Measurements from ENCODE around the gene INPPL1.

Gene INPPL1

GRCh38 chr11:72245263-72245816 is 20.8 kb downstream of the INPPL1 start:
- DNase-seq (ENCODE audit: low read depth): no peak
- H3K4me3 ChIP-seq (replicated peaks; ENCODE audit: low read depth, low read length): no peak overlapping the region
- TF ChIP-seq CTCF (IDR thresholded peaks at IDR 0.05; ENCODE audit: low read length, missing control alignments): no peak

- no peak for TF ChIP-seq CTCF (IDR thresholded peaks at IDR 0.05; ENCODE audit: low read length, missing control alignments)
- DNase-seq (ENCODE audit: low read depth): no peak
- no peak overlapping the region for H3K4me3 ChIP-seq (replicated peaks; ENCODE audit: low read depth, low read length)
Measured at GRCh38 chr11:72247584-72247983, 23.0 kb downstream of the INPPL1 start.

GRCh38 chr11:72249961-72250360 is 25.4 kb downstream of the INPPL1 start:
- H3K4me3 ChIP-seq (replicated peaks; ENCODE audit: low read depth, low read length): no peak overlapping the region
- no peak for TF ChIP-seq CTCF (IDR thresholded peaks at IDR 0.05; ENCODE audit: low read length, missing control alignments)
- no peak for DNase-seq (ENCODE audit: low read depth)

- no peak for TF ChIP-seq CTCF (IDR thresholded peaks at IDR 0.05; ENCODE audit: low read length, missing control alignments)
- no peak for DNase-seq (ENCODE audit: low read depth)
- no peak overlapping the region for H3K4me3 ChIP-seq (replicated peaks; ENCODE audit: low read depth, low read length)
Measured at GRCh38 chr11:72250661-72251464, 26.3 kb downstream of the INPPL1 start.

- no peak for DNase-seq (ENCODE audit: low read depth)
- TF ChIP-seq CTCF (IDR thresholded peaks at IDR 0.05; ENCODE audit: low read length, missing control alignments): no peak
- H3K4me3 ChIP-seq (replicated peaks; ENCODE audit: low read depth, low read length): no peak overlapping the region
Measured at GRCh38 chr11:72251614-72252013, 27.0 kb downstream of the INPPL1 start.

- DNase-seq (ENCODE audit: low read depth): no peak
- no peak for TF ChIP-seq CTCF (IDR thresholded peaks at IDR 0.05; ENCODE audit: low read length, missing control alignments)
- H3K4me3 ChIP-seq (replicated peaks; ENCODE audit: low read depth, low read length): no peak overlapping the region
Measured at GRCh38 chr11:72253392-72253791, 28.8 kb downstream of the INPPL1 start.
